GM18909 (cell line): ENCODE results near the gene PAQR5.

Experiments used
- ATAC-seq: cut with Tn5 transposase; IDR thresholded peaks from one replicate; pipeline ENCODE4 v1.9.1; 2021; ENCODE audit warnings: mild to moderate bottlenecking; ENCODE audit not compliant: unreplicated experiment, poor library complexity

The PAQR5 gene

DNA sequence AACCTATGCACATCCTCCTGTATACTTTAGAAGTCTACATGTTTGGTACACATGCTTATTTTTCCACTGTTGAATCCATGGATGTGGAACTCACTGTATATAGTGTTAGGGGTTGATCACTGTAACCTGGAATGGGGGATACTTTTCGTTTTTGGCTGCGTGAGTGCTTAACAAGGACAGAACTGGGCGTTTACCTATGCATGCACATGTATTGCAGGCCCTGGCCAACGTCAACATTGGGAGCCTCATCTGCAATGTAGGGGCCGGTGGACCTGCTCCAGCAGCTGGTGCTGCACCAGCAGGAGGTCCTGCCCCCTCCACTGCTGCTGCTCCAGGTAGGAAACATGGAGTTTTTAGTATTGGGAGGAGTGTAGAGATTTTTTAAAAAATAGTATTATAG is 156.2 kb downstream of the PAQR5 start:
- ATAC-seq, result no peak

- ATAC-seq, result no peak
Measured at GRCh38 chr15:69456208-69457166, 157.8 kb downstream of the PAQR5 start.
